B cell (primary cell): ENCODE measurements around the gene PLAC8L1. TPM values are rescaled to one million over a fixed set of nuclear protein-coding genes. Genes with fewer than 3 reads are reported as not detected.

ENCODE experiments used
- ATAC-seq: fragments of 200-7000 bp; cut with Tn5 transposase; one replicate; pipeline ENCODE4 v1.10.0; 2021; ENCODE audit warnings: low read depth, mild to moderate bottlenecking, moderate number of reproducible peaks, moderate library complexity
- CTCF ChIA-PET: fragments of 350-600 bp; sonication (Branson Sonifier 250); formaldehyde crosslinking; loops from one replicate; lab custom pipeline; 2021; ENCODE audit warnings: antibody characterized with exemption, inconsistent platforms; lab: Charles Lee
- POLR2A ChIA-PET: fragments of 350-600 bp; sonication (Branson Sonifier 250); formaldehyde crosslinking; loops from one replicate; lab custom pipeline; 2021; ENCODE audit warnings: antibody characterized with exemption; lab: Charles Lee
- DNase-seq: peaks from one replicate; pipeline ENCODE4 v3.0.0; 2013
- H2AFZ ChIP-seq: 2 replicates; pipeline ENCODE4 v1.6.1; 2012; ENCODE audit warnings: mild to moderate bottlenecking, low read depth, low read length; ENCODE audit not compliant: insufficient read depth, poor library complexity, severe bottlenecking
- H3K27ac ChIP-seq, 2 donors: 1 replicate in 1 of 2; 2 replicates in 1 of 2; pipeline ENCODE4 v1.5.1; 2012 to 2013; ENCODE audit warnings: low read length in 2 of 2, mild to moderate bottlenecking in 2 of 2, moderate library complexity in 1 of 2
- H3K27me3 ChIP-seq, 4 experiments: fragments of 200-600 bp in 1 of 4; sonication (generic) in 1 of 4; replicated peaks in 1 of 4; 1 replicate in 2 of 4; 2 replicates in 2 of 4; pipeline versions ENCODE4 v1.6.1 to v1.7.0; 2013 to 2016; ENCODE audit warnings: low read length in 3 of 4, mild to moderate bottlenecking in 2 of 4, mixed read lengths in 1 of 4, moderate library complexity in 1 of 4; ENCODE audit not compliant: insufficient read depth in 4 of 4, control insufficient read depth in 3 of 4; ENCODE audit errors: control extremely low read depth in 1 of 4
- H3K36me3 ChIP-seq, 2 experiments: replicated peaks in 1 of 2; 1 replicate in 1 of 2; 2 replicates in 1 of 2; pipeline versions ENCODE4 v1.6.1 to v1.7.1; 2013; ENCODE audit warnings: low read length in 1 of 2; ENCODE audit not compliant: insufficient read depth in 2 of 2, control insufficient read depth in 1 of 2; ENCODE audit errors: control extremely low read depth in 1 of 2, extremely low read depth in 1 of 2
- H3K4me1 ChIP-seq, 2 donors: fragments of 200-600 bp in 1 of 2; sonication (generic) in 1 of 2; 1 replicate in 1 of 2; 2 replicates in 1 of 2; pipeline versions ENCODE4 v1.5.1 to v1.6.1; 2013 to 2017; ENCODE audit warnings: low read length in 2 of 2; ENCODE audit not compliant: control insufficient read depth in 2 of 2, insufficient read depth in 2 of 2
- H3K4me2 ChIP-seq: replicated peaks from 2 replicates; pipeline ENCODE3; 2012; ENCODE audit warnings: mild to moderate bottlenecking, low read depth, low read length; ENCODE audit not compliant: poor library complexity, severe bottlenecking
- H3K4me3 ChIP-seq, 5 experiments: fragments of 200-600 bp in 1 of 5; sonication (generic) in 1 of 5; 1 replicate in 3 of 5; 2 replicates in 2 of 5; pipeline versions ENCODE4 v1.5.1 to v1.7.0; 2011 to 2016; ENCODE audit warnings: low read length in 4 of 5, mild to moderate bottlenecking in 4 of 5, low read depth in 2 of 5, control low read depth in 1 of 5, moderate library complexity in 1 of 5; ENCODE audit not compliant: insufficient read depth in 1 of 5; ENCODE audit errors: control extremely low read depth in 1 of 5, extremely low read depth in 1 of 5
- H3K79me2 ChIP-seq: fragments of 200-600 bp; sonication (generic); one replicate; pipeline ENCODE4 v1.6.0; 2016; ENCODE audit warnings: low read length; ENCODE audit not compliant: control insufficient read depth, insufficient read depth
- H3K9ac ChIP-seq: fragments of 200-600 bp; sonication (generic); 2 replicates; pipeline ENCODE4 v1.6.1; 2017; ENCODE audit warnings: mild to moderate bottlenecking, low read length, moderate library complexity
- H3K9me3 ChIP-seq, 3 donors: one replicate each; pipeline versions ENCODE4 v1.6.1 to v1.7.1; 2013; ENCODE audit warnings: low read length in 2 of 3; ENCODE audit not compliant: control insufficient read depth in 2 of 3, insufficient read depth in 1 of 3; ENCODE audit errors: control extremely low read depth in 1 of 3
- H4K20me1 ChIP-seq: 2 replicates; pipeline ENCODE4 v1.6.0; 2012; ENCODE audit warnings: mild to moderate bottlenecking, low read length; ENCODE audit not compliant: insufficient read depth, control insufficient read depth, poor library complexity, severe bottlenecking
- H3K27ac Mint-ChIP-seq: one replicate; pipeline ENCODE4 v1.8.0; 2021; ENCODE audit warnings: mixed read lengths
- H3K27me3 Mint-ChIP-seq: one replicate; pipeline ENCODE4 v1.8.0; 2021; ENCODE audit warnings: mixed read lengths
- H3K4me1 Mint-ChIP-seq: one replicate; pipeline ENCODE4 v1.8.0; 2021; ENCODE audit warnings: mixed read lengths
- H3K4me3 Mint-ChIP-seq: one replicate; pipeline ENCODE4 v1.8.0; 2021; ENCODE audit warnings: mixed read lengths
- H3K9me3 Mint-ChIP-seq: one replicate; pipeline ENCODE4 v1.8.0; 2022; ENCODE audit warnings: mixed read lengths; ENCODE audit not compliant: insufficient read depth
- CTCF ChIP-seq: fragments of 200-600 bp; IDR thresholded peaks from one replicate; pipeline ENCODE4 v1.8.0; 2022; ENCODE audit warnings: antibody characterized with exemption, mild to moderate bottlenecking
- EZH2 ChIP-seq: IDR thresholded peaks from 2 replicates; pipeline ENCODE4 v1.6.1; 2012; ENCODE audit warnings: borderline replicate concordance, low read depth, mild to moderate bottlenecking, moderate library complexity, low read length; ENCODE audit not compliant: insufficient read depth, poor library complexity, severe bottlenecking
- whole genome bisulfite sequencing: methylation state at CpG from one replicate; pipeline ENCODE4 v1.1.5; 2013; ENCODE audit warnings: missing lambda C conversion rate; ENCODE audit not compliant: insufficient coverage; 5-methylcytosine and 5-hydroxymethylcytosine counted together
- intact Hi-C: fragments of 100-400 bp; cut with micrococcal nuclease; formaldehyde crosslinking; loops from one replicate; pipeline ENCODE4 v1.10.0; 2022
- polyA plus RNA-seq: library from polyadenylated mRNA; depleted of rRNA; stranded (reverse); fragments of >200 nt; gene quantifications from 2 replicates; pipeline ENCODE4 v1.2.3, GENCODE V29; 2012
- total RNA-seq, 2 donors: library from RNA; stranded (reverse); fragments of 120-200 nt in 1 of 2; gene quantifications; 1 replicate in 1 of 2; 2 replicates in 1 of 2; pipeline versions ENCODE4 v1.2.3 to v1.2.4, GENCODE V29; 2013 to 2022

The PLAC8L1 gene
- total and polyA plus RNA-seq, 2 donors (not counting 1 experiment from before 2014, with no cell fraction given), result 0.49 TPM; not detected in 1

DNA sequence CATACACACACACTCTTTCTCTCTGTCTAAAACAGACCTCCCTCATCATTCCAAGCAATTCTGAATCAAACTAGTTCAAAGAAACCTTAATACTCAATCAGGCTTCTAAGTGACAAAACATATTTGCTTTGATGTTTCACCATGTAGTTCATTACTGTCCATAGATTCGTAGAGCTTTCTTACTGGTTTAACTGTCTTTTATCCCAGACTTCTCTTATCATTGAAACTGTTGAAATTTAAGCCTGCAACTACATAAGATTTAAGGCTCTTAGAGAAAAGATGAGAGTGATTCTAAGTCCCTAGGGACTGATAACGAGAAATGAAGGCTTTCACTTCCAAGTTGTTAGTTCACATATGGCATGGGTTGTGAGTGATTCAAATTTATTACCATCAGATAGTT is 11.0 kb upstream of the PLAC8L1 start:
- intact Hi-C loops, result no loop called here
- Histone ChIP-seq H3K9me3 (no peaks in the 10 kb centered on the region), H3K4me1 (no peaks in the 10 kb centered on the region), H3K4me2 (no peak overlapping the region), H3K27me3 (no peaks in the 10 kb centered on the region), H3K4me3 (no peak overlapping the region), H4K20me1 (no peaks in the 10 kb centered on the region), H3K9ac (no peak overlapping the region), H3K36me3 (peaks cover 15 to 58% of the 10 kb centered on the region in 2 experiments), H3K79me2 (no peaks in the 10 kb centered on the region), H2AFZ (no peak overlapping the region), H3K27ac (no peak overlapping the region)
- DNase-seq, result no peak
- ATAC-seq, result no peak
- TF ChIP-seq EZH2, result no peak
- TF ChIP-seq CTCF, result no peak
- Mint-ChIP-seq H3K27ac (no peak overlapping the region), H3K27me3 (no peaks in the 10 kb centered on the region), H3K4me1 (peaks cover 1% of the 10 kb centered on the region), H3K4me3 (no peak overlapping the region), H3K9me3 (no peaks in the 10 kb centered on the region)
- ChIA-PET CTCF (no interaction called here), POLR2A (no interaction called here)
- WGBS, result no CpG with 5 or more reads among the region's 2 CpGs

- H4K20me1 ChIP-seq, result no peaks in the 10 kb centered on the region
- 85% methylated on average over 3 of the region's 5 CpGs for WGBS
- H3K36me3 ChIP-seq, result peaks cover 1 to 21% of the 10 kb centered on the region in 2 experiments
- ChIA-PET POLR2A (no interaction called here), CTCF (no interaction called here)
- TF ChIP-seq CTCF (no peak), EZH2 (no peak)
- no peak overlapping the region for H2AFZ ChIP-seq
- Mint-ChIP-seq H3K9me3 (no peaks in the 10 kb centered on the region), H3K4me3 (no peak overlapping the region), H3K27me3 (no peaks in the 10 kb centered on the region), H3K27ac (no peak overlapping the region), H3K4me1 (peaks cover 1% of the 10 kb centered on the region)
- intact Hi-C loops, result no loop called here
- H3K4me3 ChIP-seq, result no peak overlapping the region
- no peaks in the 10 kb centered on the region for H3K9me3 ChIP-seq
- no peak for DNase-seq
- H3K4me2 ChIP-seq, result no peak overlapping the region
- H3K79me2 ChIP-seq, result no peaks in the 10 kb centered on the region
- ATAC-seq, result no peak
- H3K27me3 ChIP-seq, result no peaks in the 10 kb centered on the region
- no peak overlapping the region for H3K27ac ChIP-seq
- H3K4me1 ChIP-seq, result no peaks in the 10 kb centered on the region
- H3K9ac ChIP-seq, result no peak overlapping the region
These were observed 7.1 kb upstream of the PLAC8L1 start for GRCh38 chr5:146112476-146112875.
